Measurements from ENCODE around the gene BANF2.
A peak's percentile ranks its signal among the peaks of the same experiment; 100 is the strongest.

The BANF2 gene

DNA sequence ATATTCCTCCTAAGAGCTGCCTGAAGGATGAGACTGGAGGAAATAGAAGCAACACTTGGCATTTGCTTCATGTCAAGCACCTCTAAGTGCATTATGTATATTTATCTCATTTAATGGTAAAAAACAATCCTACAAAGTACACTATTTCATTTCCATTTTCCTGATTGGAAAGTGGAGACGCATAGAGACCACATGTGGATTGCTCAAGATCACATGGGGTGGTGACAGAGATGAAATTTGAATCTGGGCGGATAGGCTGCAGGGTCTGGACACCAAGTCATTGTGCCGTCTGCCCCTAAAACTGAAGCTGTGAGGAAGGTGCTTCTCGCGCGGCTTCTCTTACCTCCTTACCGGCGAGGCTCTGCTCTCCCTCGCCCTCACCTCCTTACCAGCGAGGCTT lies 30.3 kb downstream of the BANF2 start:
- Histone ChIP-seq H3K9me3 (ENCODE audit: control insufficient read depth, low read length) (no peaks in the 10 kb centered on the region), H2AK5ac (ENCODE audit: low read length, severe bottlenecking) (no peak overlapping the region), H2BK120ac (ENCODE audit: low read depth, low read length) (no peak overlapping the region), H3K4me1 (ENCODE audit: control insufficient read depth, insufficient read depth, low read depth, low read length) (peaks cover 3% of the 10 kb centered on the region), H3K23ac (ENCODE audit: low read length in 2 of 2) (no peak overlapping the region), H2BK15ac (ENCODE audit: low read depth, poor library complexity, severe bottlenecking) (no peak overlapping the region), H3K14ac (ENCODE audit: low read length in 2 of 2) (peak overlapping the region in 1 of 2 experiments; percentile 6), H4K91ac (ENCODE audit: low read length) (no peak overlapping the region), H3K9ac (ENCODE audit: low read length) (no peak overlapping the region), H4K8ac (ENCODE audit: low read length) (no peak overlapping the region), H3K27ac (ENCODE audit: low read length, poor library complexity, severe bottlenecking) (no peak overlapping the region), H3K18ac (ENCODE audit: low read depth in 1 of 2, low read length in 2 of 2) (no peak overlapping the region), H2BK12ac (ENCODE audit: low read length in 2 of 2) (no peak overlapping the region), H3K4me3 (ENCODE audit: insufficient read depth in 1 of 2, low read depth in 1 of 2, low read length in 2 of 2) (no peak overlapping the region), H3K27me3 (ENCODE audit: control insufficient read depth in 1 of 2, insufficient read depth in 1 of 2, low read length in 2 of 2) (peaks cover 0 to 25% of the 10 kb centered on the region in 2 experiments), H2AFZ (ENCODE audit: low read depth, low read length) (no peak overlapping the region), H2BK5ac (ENCODE audit: low read depth, low read length, poor library complexity, severe bottlenecking) (no peak overlapping the region), H3K4me2 (ENCODE audit: low read length, poor library complexity, severe bottlenecking) (no peak overlapping the region), H3K4ac (ENCODE audit: low read depth in 1 of 2, low read length in 2 of 2) (no peak overlapping the region), H3K79me1 (replicated peaks; ENCODE audit: low read length, poor library complexity, severe bottlenecking) (peaks cover 2% of the 10 kb centered on the region), H3K36me3 (ENCODE audit: control insufficient read depth in 1 of 2, insufficient read depth in 2 of 2, low read depth in 1 of 2, low read length in 2 of 2) (no peaks in the 10 kb centered on the region)
- WGBS, result 88% methylated on average over 10 of the region's 10 CpGs
- DNase-seq, result no peak

DNA sequence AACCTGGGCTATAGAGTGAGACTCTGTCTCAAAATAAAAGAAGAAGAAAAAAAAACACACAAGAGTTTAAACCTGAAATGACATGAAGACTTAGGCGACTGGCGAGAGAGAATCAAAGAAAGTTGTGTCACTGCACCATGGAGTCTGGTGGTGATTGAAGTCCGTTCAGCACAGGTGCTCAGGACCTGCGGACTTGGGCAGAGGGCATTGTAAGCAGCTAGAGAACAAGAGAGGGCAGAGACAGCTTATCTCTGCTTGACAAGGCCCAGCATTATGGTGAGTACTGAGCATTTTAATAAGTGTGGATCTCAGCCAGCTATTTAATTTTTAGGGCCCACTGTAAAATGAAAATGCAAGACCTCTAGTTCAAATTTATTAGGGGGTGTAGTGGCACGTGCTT lies 31.5 kb downstream of the BANF2 start:
- H3K27ac ChIP-seq (ENCODE audit: low read length, poor library complexity, severe bottlenecking), result no peak overlapping the region
- H3K4me3 ChIP-seq (ENCODE audit: insufficient read depth in 1 of 2, low read depth in 1 of 2, low read length in 2 of 2), result no peak overlapping the region
- no peak overlapping the region for H2BK12ac ChIP-seq (ENCODE audit: low read length in 2 of 2)
- H2BK5ac ChIP-seq (ENCODE audit: low read depth, low read length, poor library complexity, severe bottlenecking), result no peak overlapping the region
- H2BK120ac ChIP-seq (ENCODE audit: low read depth, low read length), result no peak overlapping the region
- peaks cover 0 to 21% of the 10 kb centered on the region in 2 experiments for H3K27me3 ChIP-seq (ENCODE audit: control insufficient read depth in 1 of 2, insufficient read depth in 1 of 2, low read length in 2 of 2)
- no peak overlapping the region for H2AK5ac ChIP-seq (ENCODE audit: low read length, severe bottlenecking)
- H3K4me2 ChIP-seq (ENCODE audit: low read length, poor library complexity, severe bottlenecking), result no peak overlapping the region
- no peak overlapping the region for H4K8ac ChIP-seq (ENCODE audit: low read length)
- H4K91ac ChIP-seq (ENCODE audit: low read length), result no peak overlapping the region
- peaks cover 5% of the 10 kb centered on the region for H3K9me3 ChIP-seq (ENCODE audit: control insufficient read depth, low read length)
- DNase-seq, result no peak
- no peak overlapping the region for H3K23ac ChIP-seq (ENCODE audit: low read length in 2 of 2)
- no peak overlapping the region for H3K9ac ChIP-seq (ENCODE audit: low read length)
- H3K18ac ChIP-seq (ENCODE audit: low read depth in 1 of 2, low read length in 2 of 2), result no peak overlapping the region
- no peak overlapping the region for H3K4ac ChIP-seq (ENCODE audit: low read depth in 1 of 2, low read length in 2 of 2)
- H3K4me1 ChIP-seq (ENCODE audit: control insufficient read depth, insufficient read depth, low read depth, low read length), result peaks cover 9% of the 10 kb centered on the region
- no peak overlapping the region for H2BK15ac ChIP-seq (ENCODE audit: low read depth, poor library complexity, severe bottlenecking)
- peaks cover 2% of the 10 kb centered on the region for H3K79me1 ChIP-seq (replicated peaks; ENCODE audit: low read length, poor library complexity, severe bottlenecking)
- 86% methylated on average over 5 of the region's 5 CpGs for WGBS
- no peaks in the 10 kb centered on the region for H3K36me3 ChIP-seq (ENCODE audit: control insufficient read depth in 1 of 2, insufficient read depth in 2 of 2, low read depth in 1 of 2, low read length in 2 of 2)
- no peak overlapping the region for H2AFZ ChIP-seq (ENCODE audit: low read depth, low read length)
- no peak overlapping the region for H3K14ac ChIP-seq (ENCODE audit: low read length in 2 of 2)

DNA sequence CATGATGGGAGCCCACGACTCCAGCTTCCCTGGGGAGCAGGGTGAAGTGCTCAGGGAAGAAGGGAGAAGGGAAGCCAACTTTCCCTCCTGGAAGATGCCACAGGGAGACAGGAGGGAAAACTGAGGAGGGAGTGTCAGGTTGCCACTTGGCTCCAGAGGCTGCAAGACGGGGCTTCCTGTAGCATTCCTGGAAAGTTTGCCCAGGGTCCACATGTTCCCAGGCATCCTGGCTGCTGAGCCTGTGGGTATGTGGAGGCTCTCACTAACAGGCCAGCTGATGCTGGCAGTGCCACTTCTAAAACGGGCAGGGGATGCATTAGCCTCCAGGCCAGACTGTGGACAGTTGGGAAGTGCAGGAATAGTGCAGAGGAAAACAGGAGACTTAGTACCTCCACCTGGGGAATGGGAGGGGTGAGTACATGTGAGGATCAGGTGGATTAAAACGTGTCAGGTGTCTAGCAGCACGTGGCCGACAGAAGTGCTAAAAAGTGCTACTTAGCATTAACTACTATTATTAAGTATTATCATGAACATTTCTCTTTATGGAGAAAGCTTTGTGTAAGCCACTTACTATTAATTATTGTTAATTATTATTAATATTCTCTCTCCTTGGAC lies 33.2 kb downstream of the BANF2 start:
- H2AFZ ChIP-seq (ENCODE audit: low read depth, low read length), result no peak overlapping the region
- peaks cover 0 to 20% of the 10 kb centered on the region in 2 experiments for H3K27me3 ChIP-seq (ENCODE audit: control insufficient read depth in 1 of 2, insufficient read depth in 1 of 2, low read length in 2 of 2)
- H3K23ac ChIP-seq (ENCODE audit: low read length in 2 of 2), result no peak overlapping the region
- no peak overlapping the region for H2BK5ac ChIP-seq (ENCODE audit: low read depth, low read length, poor library complexity, severe bottlenecking)
- no peak overlapping the region for H3K14ac ChIP-seq (ENCODE audit: low read length in 2 of 2)
- DNase-seq, result no peak
- no peaks in the 10 kb centered on the region for H3K36me3 ChIP-seq (ENCODE audit: control insufficient read depth in 1 of 2, insufficient read depth in 2 of 2, low read depth in 1 of 2, low read length in 2 of 2)
- H4K8ac ChIP-seq (ENCODE audit: low read length), result peak overlapping the region; percentile 19
- H4K91ac ChIP-seq (ENCODE audit: low read length), result no peak overlapping the region
- H3K4me3 ChIP-seq (ENCODE audit: insufficient read depth in 1 of 2, low read depth in 1 of 2, low read length in 2 of 2), result no peak overlapping the region
- H2AK5ac ChIP-seq (ENCODE audit: low read length, severe bottlenecking), result no peak overlapping the region
- no peak overlapping the region for H3K4me2 ChIP-seq (ENCODE audit: low read length, poor library complexity, severe bottlenecking)
- no peak overlapping the region for H2BK120ac ChIP-seq (ENCODE audit: low read depth, low read length)
- H3K27ac ChIP-seq (ENCODE audit: low read length, poor library complexity, severe bottlenecking), result no peak overlapping the region
- H3K4ac ChIP-seq (ENCODE audit: low read depth in 1 of 2, low read length in 2 of 2), result peak overlapping the region in 1 of 2 experiments; percentile 26
- H3K9me3 ChIP-seq (ENCODE audit: control insufficient read depth, low read length), result peaks cover 5% of the 10 kb centered on the region
- H3K9ac ChIP-seq (ENCODE audit: low read length), result no peak overlapping the region
- peaks cover 9% of the 10 kb centered on the region for H3K4me1 ChIP-seq (ENCODE audit: control insufficient read depth, insufficient read depth, low read depth, low read length)
- WGBS, result 80% methylated on average over 3 of the region's 6 CpGs
- no peak overlapping the region for H2BK15ac ChIP-seq (ENCODE audit: low read depth, poor library complexity, severe bottlenecking)
- no peak overlapping the region for H3K18ac ChIP-seq (ENCODE audit: low read depth in 1 of 2, low read length in 2 of 2)
- H2BK12ac ChIP-seq (ENCODE audit: low read length in 2 of 2), result no peak overlapping the region
- H3K79me1 ChIP-seq (replicated peaks; ENCODE audit: low read length, poor library complexity, severe bottlenecking), result peaks cover 2% of the 10 kb centered on the region

DNA sequence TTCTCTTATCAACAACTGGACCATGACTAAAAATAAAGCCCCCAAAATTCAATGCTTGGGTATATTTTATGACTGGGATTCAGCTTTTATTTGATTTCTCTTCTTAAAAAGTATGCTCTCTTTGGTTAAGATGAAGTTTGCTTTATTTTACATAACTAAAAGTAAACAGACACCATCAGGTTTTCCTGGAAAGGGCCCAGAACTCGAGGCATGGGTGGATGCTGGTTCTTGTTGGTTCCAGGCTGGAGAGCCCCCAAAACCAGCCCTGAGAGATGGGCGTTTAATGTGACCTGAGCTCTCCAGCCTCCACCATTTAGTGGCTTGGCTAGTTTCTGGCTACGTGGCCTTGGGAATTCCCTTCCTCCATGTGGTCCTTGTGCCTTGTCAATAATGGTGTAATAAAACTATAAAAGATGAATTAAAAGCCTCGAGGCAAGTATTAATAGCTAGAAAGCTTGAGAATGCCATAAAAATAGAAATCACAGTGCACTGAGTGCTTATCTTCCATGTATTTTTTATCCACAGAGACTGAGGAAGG lies 34.1 kb downstream of the BANF2 start:
- Histone ChIP-seq H3K4me2 (ENCODE audit: low read length, poor library complexity, severe bottlenecking) (no peak overlapping the region), H3K27me3 (ENCODE audit: control insufficient read depth in 1 of 2, insufficient read depth in 1 of 2, low read length in 2 of 2) (peaks cover 0 to 11% of the 10 kb centered on the region in 2 experiments), H2BK5ac (ENCODE audit: low read depth, low read length, poor library complexity, severe bottlenecking) (no peak overlapping the region), H2BK12ac (ENCODE audit: low read length in 2 of 2) (no peak overlapping the region), H4K91ac (ENCODE audit: low read length) (no peak overlapping the region), H3K36me3 (ENCODE audit: control insufficient read depth in 1 of 2, insufficient read depth in 2 of 2, low read depth in 1 of 2, low read length in 2 of 2) (no peaks in the 10 kb centered on the region), H3K18ac (ENCODE audit: low read depth in 1 of 2, low read length in 2 of 2) (no peak overlapping the region), H2AK5ac (ENCODE audit: low read length, severe bottlenecking) (no peak overlapping the region), H3K27ac (ENCODE audit: low read length, poor library complexity, severe bottlenecking) (no peak overlapping the region), H3K9me3 (ENCODE audit: control insufficient read depth, low read length) (peaks cover 9% of the 10 kb centered on the region), H3K4me1 (ENCODE audit: control insufficient read depth, insufficient read depth, low read depth, low read length) (peaks cover 9% of the 10 kb centered on the region), H3K14ac (ENCODE audit: low read length in 2 of 2) (no peak overlapping the region), H3K4ac (ENCODE audit: low read depth in 1 of 2, low read length in 2 of 2) (no peak overlapping the region), H4K8ac (ENCODE audit: low read length) (no peak overlapping the region), H2BK15ac (ENCODE audit: low read depth, poor library complexity, severe bottlenecking) (no peak overlapping the region), H3K23ac (ENCODE audit: low read length in 2 of 2) (no peak overlapping the region), H2AFZ (ENCODE audit: low read depth, low read length) (no peak overlapping the region), H3K79me1 (replicated peaks; ENCODE audit: low read length, poor library complexity, severe bottlenecking) (peaks cover 2% of the 10 kb centered on the region), H2BK120ac (ENCODE audit: low read depth, low read length) (no peak overlapping the region), H3K4me3 (ENCODE audit: insufficient read depth in 1 of 2, low read depth in 1 of 2, low read length in 2 of 2) (no peak overlapping the region), H3K9ac (ENCODE audit: low read length) (no peak overlapping the region)
- DNase-seq, result no peak
- 70% methylated on average over 4 of the region's 4 CpGs for WGBS

Data from mesenchymal stem cell (in vitro differentiated cells and primary cell).